Endometrial microvascular endothelial cells (primary cell): ENCODE results near the gene MTA1. TPM values are rescaled to one million over a fixed set of nuclear protein-coding genes. Genes with fewer than 3 reads are reported as not detected.

Experiments
- in situ Hi-C: cut with HindIII; loops from 2 replicates; pipeline ENCODE4 v1.10.0; 2017; ENCODE audit warnings: low sequenced_read_pairs, low pct_unique_long_range_greater_than_20kb; ENCODE audit errors: inconsistent ontology term
- total RNA-seq: library from RNA; depleted of rRNA; stranded (reverse); fragments of >200 nt; gene quantifications from one replicate; pipeline ENCODE4 v1.2.3, GENCODE V29; 2015; ENCODE audit errors: inconsistent ontology term

Gene MTA1
- total RNA-seq, 1 donor from 2014 or later, result 54.6 TPM

- in situ Hi-C loops, result no loop called here
Measured at GRCh38 chr14:105385698-105386365, 33.8 kb upstream of the MTA1 start.

GRCh38 chr14:105386581-105387529 is 32.8 kb upstream of the MTA1 start:
- in situ Hi-C loops, result no loop called here

GRCh38 chr14:105387530-105387922 is 32.1 kb upstream of the MTA1 start:
- in situ Hi-C loops, result no loop called here

- in situ Hi-C loops, result no loop called here
Measured at GRCh38 chr14:105388110-105388951, 31.3 kb upstream of the MTA1 start.

GRCh38 chr14:105388976-105389375 is 30.7 kb upstream of the MTA1 start:
- in situ Hi-C loops, result no loop called here

- in situ Hi-C loops, result no loop called here
Measured at GRCh38 chr14:105389534-105389933, 30.1 kb upstream of the MTA1 start.

- in situ Hi-C loops, result no loop called here
Measured at GRCh38 chr14:105389976-105390848, 29.4 kb upstream of the MTA1 start.

GRCh38 chr14:105390849-105391500 is 28.7 kb upstream of the MTA1 start:
- in situ Hi-C loops, result no loop called here

GRCh38 chr14:105391541-105391940 is 28.1 kb upstream of the MTA1 start:
- in situ Hi-C loops, result no loop called here

- in situ Hi-C loops, result no loop called here
Measured at GRCh38 chr14:105392131-105393090, 27.2 kb upstream of the MTA1 start.

GRCh38 chr14:105393151-105393550 is 26.5 kb upstream of the MTA1 start:
- in situ Hi-C loops, result no loop called here

- in situ Hi-C loops, result no loop called here
Measured at GRCh38 chr14:105394714-105395537, 24.7 kb upstream of the MTA1 start.

GRCh38 chr14:105395538-105395854 is 24.1 kb upstream of the MTA1 start:
- in situ Hi-C loops, result no loop called here

GRCh38 chr14:105397350-105397931 is 22.2 kb upstream of the MTA1 start:
- in situ Hi-C loops, result no loop called here

- in situ Hi-C loops, result no loop called here
Measured at GRCh38 chr14:105398044-105398725, 21.4 kb upstream of the MTA1 start, which contains the start of gene TEX22. Gene TEX22 (plus strand): TSS chr14:105398538. CDS start chr14:105399341, 803 bp downstream.
